GM20431 (cell line): ENCODE results near the gene CTIF.

Experiments
- in situ Hi-C: fragments of 300-500 bp; cut with MseI, MboI; formaldehyde crosslinking; loops from one replicate; pipeline ENCODE4 v1.15.0; 2020; ENCODE audit warnings: low sequenced_read_pairs; ENCODE audit not compliant: unreplicated experiment

Gene CTIF

DNA sequence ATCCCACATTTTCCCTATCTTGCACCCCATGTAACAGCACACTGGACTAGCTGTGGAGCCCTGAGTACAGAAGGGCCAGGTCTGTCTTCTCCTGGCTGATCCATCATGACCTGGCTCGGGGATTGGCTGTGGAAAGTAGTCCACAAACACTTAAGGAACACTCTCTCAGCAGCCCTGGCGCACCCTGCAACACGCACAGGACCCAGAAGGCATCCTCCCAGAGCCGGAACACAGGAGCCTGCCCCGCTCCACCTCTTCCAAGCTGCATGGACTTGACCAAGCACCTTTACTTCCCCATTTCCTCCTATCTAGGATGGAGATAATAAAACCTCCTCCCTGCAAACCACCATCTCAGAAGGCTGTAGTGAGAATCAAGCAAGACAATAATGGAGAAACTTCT, 151.7 kb downstream of the CTIF start:
- in situ Hi-C loops, result loop anchor here (25.0 kb wide), 2 partner anchors 547 to 747 kb away; no protein-coding TSS in a partner anchor

DNA sequence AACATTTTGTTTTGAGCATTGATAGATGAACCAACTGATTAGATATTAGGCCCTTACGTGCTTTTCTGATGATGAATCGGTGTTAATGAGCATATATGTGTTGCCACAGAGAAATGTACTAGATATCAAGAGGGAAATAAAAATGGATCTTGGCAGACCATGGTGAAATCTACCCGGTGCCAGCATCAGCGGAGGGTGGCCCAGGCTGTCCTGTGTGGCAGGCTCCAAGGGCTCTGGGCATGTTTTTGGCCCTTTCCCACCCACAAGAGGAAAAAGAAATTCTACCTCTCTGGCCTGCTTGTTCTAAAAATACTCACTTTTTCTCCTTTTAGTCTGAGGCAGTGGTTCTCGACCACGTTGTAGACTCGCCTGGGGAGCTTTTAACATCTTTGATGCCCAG, 154.2 kb downstream of the CTIF start:
- in situ Hi-C loops, result loop anchor here (25.0 kb wide), 2 partner anchors 544 to 744 kb away; no protein-coding TSS in a partner anchor

DNA sequence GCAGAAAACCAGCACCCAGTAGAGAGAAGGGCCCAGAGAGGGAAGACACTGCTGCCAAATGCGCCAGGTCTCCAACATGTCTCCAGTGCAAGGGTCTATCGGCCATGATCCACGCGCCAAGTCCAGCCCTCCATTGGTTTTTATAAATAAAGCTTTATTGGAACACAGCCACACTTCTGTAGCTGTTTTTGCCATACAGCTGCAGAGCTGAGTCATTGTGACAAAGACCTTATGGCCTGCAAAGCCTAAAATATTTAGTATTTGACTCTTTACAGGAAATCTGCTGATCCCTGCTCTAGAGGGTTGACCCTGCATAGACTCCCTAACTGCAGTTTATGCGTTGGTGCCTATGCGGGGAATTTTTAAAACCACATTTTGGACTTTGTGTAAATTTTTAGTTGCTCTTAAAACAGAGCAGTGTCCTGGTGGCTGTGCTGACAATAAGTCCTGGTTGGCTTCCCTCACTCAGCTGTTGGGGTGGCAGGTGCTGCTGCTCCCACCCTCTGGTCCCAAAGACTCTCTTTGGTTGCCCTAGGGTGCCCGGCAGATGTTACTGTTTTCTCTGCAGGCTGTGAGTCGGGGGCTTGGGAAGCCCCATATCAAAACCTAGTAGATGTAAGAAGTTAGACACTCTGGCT, 154.9 kb downstream of the CTIF start:
- in situ Hi-C loops, result loop anchor here (25.0 kb wide), 2 partner anchors 544 to 744 kb away; no protein-coding TSS in a partner anchor

DNA sequence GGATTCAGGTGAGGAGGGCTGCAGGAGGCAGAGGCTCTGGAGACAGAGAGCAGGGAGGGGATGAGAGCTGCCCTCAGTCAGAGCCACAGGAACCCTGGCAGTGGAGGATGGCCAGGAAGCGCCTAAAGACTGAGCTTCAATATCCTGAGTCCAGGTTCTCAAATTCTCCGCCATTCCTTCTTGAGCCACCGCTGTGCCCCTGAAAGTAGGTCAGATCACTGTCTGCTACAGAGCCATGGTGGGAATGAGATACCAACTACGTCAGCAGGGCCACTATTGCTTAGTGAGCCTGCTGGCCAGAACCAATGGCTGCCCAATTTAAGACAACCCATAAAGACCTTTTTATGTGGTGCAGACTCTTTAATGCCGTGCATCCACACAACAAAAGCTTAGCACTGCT, 155.5 kb downstream of the CTIF start:
- in situ Hi-C loops, result loop anchor here (25.0 kb wide), 2 partner anchors 543 to 743 kb away; no protein-coding TSS in a partner anchor

DNA sequence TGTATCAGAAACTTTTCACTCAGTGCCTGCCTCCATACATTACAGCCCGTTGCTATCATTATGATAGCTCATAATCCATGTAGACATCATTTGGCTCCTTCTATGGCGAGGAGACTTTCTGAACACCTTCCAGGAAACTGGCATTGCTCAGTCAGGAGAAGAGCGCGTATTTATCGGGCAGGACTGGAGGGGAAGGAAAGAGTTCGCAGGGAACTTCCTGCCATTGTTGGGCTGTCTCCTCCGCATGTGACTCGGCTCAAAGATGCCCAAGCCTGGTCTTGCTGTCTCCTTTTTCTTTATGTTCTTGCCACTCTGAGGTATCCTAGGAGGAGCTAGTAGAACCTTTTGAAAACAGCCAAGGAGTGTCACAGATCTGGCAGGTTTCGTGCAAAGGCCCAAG, 156.8 kb downstream of the CTIF start:
- in situ Hi-C loops, result loop anchor here (25.0 kb wide), 2 partner anchors 542 to 742 kb away; no protein-coding TSS in a partner anchor

DNA sequence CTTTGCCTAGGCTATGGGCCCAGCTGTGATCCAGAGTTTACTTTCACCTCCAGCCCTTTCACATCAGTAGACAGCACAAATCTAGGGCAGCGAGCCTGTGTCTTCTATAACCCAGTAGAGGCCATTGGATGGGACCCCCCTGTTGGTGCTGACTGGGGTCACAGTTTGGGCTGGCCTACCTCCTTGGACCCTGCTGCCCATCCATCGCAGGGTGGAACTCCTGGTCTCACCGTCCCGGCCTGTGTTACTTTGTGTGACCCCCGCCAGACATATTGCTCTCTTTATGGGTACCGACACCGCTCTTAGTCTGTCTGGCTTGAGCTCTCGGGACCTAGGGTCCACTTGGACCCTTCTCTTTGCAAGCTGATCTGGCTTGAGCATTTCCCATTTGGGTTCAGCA, 157.4 kb downstream of the CTIF start:
- in situ Hi-C loops, result loop anchor here (25.0 kb wide), 2 partner anchors 541 to 741 kb away; no protein-coding TSS in a partner anchor

DNA sequence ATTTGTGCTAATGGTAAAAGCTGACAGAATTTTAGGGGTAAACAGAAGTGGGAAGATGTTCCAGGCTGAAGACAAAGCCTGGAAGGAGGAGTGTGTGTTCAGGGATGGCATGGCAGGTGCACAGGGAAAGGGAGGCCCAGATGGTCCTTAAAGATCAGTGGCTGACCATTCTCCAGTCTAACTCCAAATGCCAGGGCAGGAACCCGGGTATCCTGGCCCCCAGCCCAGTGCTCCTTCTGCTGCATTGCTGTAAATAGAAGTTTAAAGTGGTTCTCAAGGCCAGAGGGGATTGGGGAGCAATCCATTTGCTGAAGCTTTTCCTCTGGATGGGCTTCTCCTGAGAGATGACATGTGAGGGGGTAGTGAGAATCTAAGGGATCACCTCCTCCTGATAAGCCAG, 158.6 kb downstream of the CTIF start:
- in situ Hi-C loops, result loop anchor here (25.0 kb wide), 2 partner anchors 540 to 740 kb away; no protein-coding TSS in a partner anchor

DNA sequence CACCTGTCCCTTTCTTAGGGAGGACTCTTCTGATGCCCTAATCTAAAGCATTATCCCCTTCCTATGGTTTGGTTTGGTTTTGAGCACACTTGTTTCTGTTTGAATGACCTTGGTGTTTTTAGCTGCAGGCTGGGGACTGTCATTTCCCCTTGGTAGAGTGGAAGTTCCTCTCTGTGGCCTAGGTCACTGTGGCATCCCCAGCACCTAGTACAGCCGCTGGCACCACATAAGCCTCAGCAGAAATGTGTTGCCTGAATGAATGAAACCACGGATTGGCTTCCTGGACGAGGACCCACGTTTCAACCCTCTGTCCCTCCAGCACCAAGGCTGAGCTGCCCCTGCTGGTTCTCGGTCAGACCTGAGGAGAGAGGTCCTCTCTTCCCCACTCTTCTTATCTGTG, 159.9 kb downstream of the CTIF start:
- in situ Hi-C loops, result loop anchor here (25.0 kb wide), 2 partner anchors 539 to 739 kb away; no protein-coding TSS in a partner anchor

DNA sequence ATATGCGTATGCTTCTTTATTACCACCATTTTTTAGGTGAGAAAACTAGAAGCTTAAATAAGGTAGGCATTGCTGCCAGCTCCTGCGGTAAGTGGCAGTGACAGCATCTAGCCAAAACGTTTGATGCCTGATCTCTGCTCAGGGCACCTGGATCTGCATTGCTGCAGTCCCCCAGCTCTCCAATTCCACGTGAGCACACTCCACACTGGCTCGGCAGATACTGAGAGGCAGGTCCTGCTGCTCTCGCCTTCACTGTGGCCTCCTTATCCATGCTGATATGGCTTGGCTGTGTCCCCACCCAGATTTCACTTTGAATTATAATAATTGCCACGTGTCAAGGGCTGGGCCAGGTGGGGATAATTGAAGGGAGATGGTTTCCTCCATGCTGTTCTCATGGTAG, 160.9 kb downstream of the CTIF start:
- in situ Hi-C loops, result loop anchor here (25.0 kb wide), 2 partner anchors 538 to 738 kb away; no protein-coding TSS in a partner anchor

DNA sequence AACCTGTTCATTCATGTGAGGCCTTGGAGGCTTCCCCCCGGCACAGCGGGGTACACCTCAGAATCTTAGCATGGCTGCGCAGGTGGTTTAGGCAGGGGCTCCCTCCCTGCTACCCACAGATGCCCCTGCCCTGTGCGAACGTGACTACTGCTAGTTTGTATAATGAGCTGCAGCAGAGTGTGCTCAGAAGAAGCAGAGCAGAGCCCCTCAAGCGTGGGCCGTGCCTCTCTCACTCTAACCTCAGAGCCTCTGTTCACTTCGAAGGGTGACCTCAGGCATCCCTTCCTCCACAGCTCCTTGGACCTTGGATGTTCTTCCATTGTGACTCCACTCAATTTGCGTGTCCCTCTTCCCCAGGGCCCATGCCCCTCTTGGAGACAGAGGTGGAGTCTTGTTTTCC, 161.6 kb downstream of the CTIF start:
- in situ Hi-C loops, result no loop called here

DNA sequence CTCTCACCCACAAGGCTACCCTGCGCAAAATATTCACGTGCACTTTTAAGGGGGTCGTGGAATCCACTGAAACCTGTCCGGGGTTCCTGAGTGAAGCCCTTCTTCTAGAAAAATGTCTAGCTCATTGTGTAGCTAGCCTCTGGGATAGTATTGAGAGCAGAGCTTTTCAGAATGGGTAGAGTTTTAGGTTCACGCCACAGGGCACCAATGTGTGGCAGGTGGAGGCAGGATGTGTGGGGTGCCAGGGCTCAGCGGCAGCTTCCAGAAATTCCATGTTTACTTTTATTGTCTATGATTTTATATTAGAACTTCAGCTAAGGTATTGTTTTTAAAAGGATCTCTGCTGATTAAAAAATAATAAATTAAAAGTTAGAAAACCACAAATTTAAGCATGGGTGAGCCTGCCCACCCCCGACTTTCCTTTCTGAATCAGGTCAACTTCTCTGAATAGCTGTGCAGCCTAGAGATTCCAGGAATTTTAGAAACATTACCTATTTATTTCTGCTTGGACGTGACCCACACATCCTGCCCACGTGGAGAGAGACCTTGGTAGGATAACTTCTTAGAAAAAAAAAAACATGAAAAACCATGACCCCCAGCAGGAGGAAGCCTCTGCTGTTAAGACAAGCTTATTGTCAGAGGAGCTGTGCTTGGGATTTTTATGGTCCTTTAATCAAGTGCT, 163.7 kb downstream of the CTIF start:
- in situ Hi-C loops, result no loop called here

DNA sequence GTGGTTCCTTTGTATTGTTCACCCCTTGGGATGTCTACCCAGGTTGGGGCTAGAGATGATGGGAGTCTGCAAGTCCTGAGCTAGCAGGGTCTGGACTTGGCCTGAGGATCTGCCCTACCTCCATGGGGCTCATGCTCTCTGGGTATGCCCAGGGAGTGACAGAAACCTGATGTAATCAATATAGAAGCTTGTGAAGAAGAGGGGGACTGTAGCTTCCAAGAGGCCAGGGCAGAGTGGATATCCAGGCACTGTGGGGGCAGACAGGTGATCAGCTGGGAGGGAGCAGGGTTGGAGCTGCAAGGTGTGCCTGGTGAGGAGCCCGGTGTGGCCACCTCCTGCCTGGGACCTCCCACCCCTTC, 164.2 kb downstream of the CTIF start:
- in situ Hi-C loops, result no loop called here

DNA sequence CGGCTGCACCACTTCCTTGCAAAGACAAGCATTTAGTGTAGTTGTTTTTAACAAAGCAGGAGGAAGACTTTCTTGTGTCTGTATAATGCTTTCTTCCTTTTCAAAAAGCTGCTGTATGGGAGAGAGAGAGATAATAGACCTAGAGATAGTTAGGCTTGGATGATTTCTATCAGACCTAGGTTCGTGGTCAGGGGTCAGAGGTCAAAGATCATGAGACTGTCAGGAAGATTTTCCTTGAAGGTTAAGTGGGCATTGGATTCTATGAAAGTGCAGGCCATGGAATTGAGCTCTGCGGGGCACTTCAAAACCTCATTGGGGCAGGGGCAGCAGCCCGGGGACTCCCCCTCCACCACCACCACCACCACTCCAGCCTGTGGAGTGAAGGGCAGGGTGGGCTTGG, 164.6 kb downstream of the CTIF start:
- in situ Hi-C loops, result no loop called here

DNA sequence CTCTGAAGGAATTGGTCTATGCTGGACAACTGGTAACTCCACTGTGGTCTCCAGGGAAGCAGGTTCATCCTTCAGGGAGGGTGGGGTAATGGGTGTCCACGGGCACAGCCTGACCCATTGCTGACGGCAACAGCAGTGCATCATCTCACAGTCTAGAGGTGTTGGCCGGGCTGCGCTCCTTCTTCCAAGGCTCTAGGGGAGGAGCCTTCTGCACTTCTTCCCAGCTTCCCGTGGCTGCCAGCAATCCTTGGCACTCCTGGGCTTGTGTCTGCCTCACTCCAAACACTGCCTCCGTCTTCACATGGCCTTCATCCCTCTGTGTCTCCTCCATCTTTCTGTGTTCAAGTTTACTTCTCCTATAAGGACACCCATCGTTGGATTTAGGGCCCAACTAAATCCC, 166.2 kb downstream of the CTIF start:
- in situ Hi-C loops, result no loop called here

DNA sequence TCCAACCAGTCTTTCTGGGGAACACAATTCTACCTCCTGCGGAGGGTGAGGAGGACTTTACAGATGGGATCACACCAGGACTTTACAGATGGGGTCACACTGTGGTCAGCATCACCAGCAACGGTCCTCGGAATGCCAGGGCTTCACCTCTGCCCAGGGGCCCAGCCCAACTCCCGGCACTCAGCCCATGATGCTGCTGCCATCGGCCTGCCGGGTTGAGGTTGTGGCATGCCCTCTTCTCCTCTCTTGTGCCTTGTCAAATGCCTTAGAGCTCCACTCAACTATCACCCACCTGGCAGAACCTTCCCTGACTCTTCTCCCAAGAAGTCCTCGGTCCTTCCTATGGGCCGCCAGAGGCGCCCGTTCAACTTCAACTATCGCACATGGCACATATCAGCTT, 166.7 kb downstream of the CTIF start:
- in situ Hi-C loops, result no loop called here

DNA sequence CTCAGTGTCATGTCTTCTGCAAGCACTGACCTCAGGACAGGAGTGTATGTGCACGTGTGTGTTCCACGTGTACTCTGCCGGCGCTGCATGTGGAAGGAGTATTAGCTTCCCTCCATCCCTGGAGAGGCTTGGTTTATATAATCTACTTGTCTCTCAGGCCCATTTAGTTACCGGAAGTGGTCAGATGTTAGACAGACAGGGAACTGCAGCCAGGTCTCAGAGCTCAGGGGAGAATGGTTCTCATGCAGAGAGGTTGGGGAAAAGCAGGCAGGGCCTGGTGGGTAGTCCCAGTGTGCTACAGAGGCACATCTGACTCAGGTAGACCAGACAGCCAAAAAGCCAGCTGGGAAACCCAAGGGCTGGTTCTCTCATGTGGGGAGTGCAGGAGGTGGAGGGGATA, 167.9 kb downstream of the CTIF start:
- in situ Hi-C loops, result no loop called here

DNA sequence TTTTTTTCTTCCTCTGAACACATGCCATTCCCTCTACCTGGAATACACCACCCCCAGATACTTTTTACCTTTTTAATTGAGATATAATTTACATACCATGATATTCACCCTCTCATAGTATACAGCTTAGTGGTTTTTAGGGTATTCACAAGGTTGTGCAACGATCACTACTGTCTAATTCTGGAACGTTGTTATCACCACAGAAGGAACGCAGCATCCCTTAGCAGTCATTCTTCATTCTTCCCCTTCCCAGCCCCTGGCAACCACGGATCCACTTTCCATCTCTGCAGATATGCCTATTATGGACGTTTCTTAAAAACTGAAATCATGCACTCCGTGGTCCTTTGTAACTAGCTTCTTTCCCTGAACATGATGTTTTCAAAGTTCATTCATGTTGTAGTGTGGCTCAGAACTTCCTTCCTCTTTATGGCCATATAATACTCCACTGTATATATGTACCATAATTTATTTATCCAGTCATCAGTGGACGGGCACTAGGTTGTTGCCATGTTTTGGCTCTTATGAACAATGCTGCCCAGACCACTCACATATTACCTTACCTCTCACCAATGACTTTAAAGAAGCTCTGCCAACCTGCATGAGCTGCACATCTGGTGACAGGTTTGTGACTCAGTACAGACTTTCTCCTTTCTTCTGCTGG, 168.9 kb downstream of the CTIF start:
- in situ Hi-C loops, result no loop called here

DNA sequence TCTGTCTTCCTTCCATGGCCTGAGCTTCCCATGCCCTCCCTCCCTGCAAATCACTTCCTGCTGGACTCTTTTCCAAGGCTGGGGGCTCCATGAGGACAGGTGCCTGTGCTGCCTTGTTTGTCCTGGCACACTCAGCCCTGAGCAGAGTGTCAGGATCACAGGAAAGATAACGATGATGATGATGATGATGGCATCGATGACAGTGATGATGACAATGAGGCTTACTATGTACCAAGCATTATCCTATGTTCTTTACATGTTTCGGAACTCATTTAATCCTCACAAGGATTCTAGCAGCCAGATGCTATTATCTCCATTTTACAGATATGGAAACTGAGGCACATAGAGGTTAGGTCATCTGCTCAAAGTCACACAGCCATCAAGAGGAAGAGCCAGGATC, 170.0 kb downstream of the CTIF start:
- in situ Hi-C loops, result no loop called here

DNA sequence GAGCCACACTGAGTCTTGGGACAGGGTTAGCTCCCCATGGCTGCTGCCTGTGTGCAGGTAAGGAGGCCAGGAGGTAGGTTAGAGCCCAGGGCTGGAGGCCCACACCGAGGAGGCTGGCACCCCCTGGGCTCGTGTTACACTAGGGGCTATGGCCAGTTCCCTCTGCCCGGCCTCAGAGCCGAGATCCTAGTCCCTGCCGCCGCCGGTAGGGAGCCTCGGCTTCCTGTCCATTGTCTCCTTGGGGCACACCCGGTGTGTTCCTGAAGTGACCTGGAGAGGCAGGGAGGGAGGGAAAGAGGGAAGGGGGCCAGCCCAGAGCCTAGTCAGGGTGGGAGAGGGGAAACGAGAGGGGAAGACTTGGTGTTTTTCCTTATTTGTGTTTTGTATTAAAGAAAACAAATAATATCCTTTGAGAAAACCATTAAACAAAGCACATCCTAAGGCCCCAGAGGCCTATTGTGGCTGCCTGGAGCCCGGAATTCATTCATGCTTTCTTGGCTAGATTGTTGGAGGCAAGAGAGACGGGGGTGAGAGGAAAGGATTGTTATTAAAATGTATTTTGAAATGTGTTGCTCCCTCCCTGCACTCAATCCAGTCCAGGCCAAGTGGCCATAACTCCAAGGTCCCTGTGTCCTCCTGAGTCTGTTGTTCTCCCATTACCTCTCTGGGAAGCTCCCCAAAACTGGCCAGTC, 170.7 kb downstream of the CTIF start:
- in situ Hi-C loops, result no loop called here
